AG04450 (cell line): ENCODE data around the gene CDC25C. TPM values are rescaled to one million over a fixed set of nuclear protein-coding genes. Genes with fewer than 3 reads are reported as not detected.
A peak's percentile ranks its signal among the peaks of the same experiment; 100 is the strongest.

Source experiments
- CTCF ChIA-PET: fragments of 300-600, 350-600 bp; formaldehyde crosslinking; extraction: SDS; loops from one replicate; lab custom pipeline; 2022; ENCODE audit warnings: antibody characterized with exemption, inconsistent platforms; lab: Charles Lee
- POLR2A ChIA-PET: fragments of 350-600 bp; formaldehyde crosslinking; extraction: SDS; loops from one replicate; lab custom pipeline; 2021; ENCODE audit warnings: antibody characterized with exemption, inconsistent platforms; lab: Yijun Ruan, JAX
- DNase-seq: peaks from one replicate; pipeline ENCODE4 v3.0.0-alpha.2; 2011; ENCODE audit warnings: low read depth, low spot score
- H3K27ac ChIP-seq: one replicate; pipeline ENCODE4 v1.5.1; 2012; ENCODE audit warnings: low read depth, low read length, control low read depth
- H3K27me3 ChIP-seq: one replicate; pipeline ENCODE4 v1.6.0; 2012; ENCODE audit warnings: low read length; ENCODE audit not compliant: control insufficient read depth, insufficient read depth
- H3K4me3 ChIP-seq: 2 replicates; pipeline ENCODE4 v1.5.1; 2011; ENCODE audit warnings: mild to moderate bottlenecking, low read depth, low read length, control low read depth
- H3K9me3 ChIP-seq: 2 replicates; pipeline ENCODE4 v1.5.1; 2012; ENCODE audit warnings: low read length; ENCODE audit not compliant: control insufficient read depth, insufficient read depth
- polyA plus RNA-seq: library from polyadenylated mRNA; depleted of rRNA; stranded (reverse); fragments of >200 nt; gene quantifications from 2 replicates; pipeline ENCODE4 v1.2.3, GENCODE V29; 2011
- TF ChIP-seq, protein P1 (sequence below): IDR thresholded peaks from 2 replicates; pipeline ENCODE4 v1.5.1; 2011; ENCODE audit warnings: low read depth, low read length, control low read depth, inconsistent platforms

CDC25C gene
- polyA plus RNA-seq, 1 experiment: 4.8 TPM

DNA sequence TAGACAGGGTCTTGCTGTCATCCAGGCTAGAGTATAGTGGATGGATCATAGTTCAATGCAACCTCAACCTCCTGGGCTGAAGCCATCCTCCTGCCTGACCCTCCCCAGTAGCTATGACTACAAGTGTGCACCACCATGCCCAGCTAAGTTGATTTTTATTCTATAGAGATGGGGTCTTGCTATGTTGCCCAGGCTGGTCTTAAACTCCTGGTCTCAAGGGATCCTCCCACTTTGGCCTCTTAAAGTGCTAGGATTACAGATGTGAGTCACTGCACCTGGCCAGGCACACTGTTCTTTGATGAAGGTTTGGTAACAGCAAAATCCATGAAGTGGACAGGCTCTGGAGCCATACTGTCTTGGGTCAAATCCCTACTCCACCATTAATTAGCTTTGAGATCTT is 50.7 kb downstream of the CDC25C start:
- no peak for DNase-seq
- Histone ChIP-seq H3K27ac (no peak overlapping the region), H3K9me3 (no peaks in the 10 kb centered on the region), H3K27me3 (no peaks in the 10 kb centered on the region), H3K4me3 (no peak overlapping the region)
- ChIA-PET CTCF (interaction anchor here (4.9 kb wide), 1 partner anchor 57 kb away, joined by 58 read pairs; no protein-coding TSS in a partner anchor), POLR2A (no interaction called here)
- TF ChIP-seq, protein P1, sequence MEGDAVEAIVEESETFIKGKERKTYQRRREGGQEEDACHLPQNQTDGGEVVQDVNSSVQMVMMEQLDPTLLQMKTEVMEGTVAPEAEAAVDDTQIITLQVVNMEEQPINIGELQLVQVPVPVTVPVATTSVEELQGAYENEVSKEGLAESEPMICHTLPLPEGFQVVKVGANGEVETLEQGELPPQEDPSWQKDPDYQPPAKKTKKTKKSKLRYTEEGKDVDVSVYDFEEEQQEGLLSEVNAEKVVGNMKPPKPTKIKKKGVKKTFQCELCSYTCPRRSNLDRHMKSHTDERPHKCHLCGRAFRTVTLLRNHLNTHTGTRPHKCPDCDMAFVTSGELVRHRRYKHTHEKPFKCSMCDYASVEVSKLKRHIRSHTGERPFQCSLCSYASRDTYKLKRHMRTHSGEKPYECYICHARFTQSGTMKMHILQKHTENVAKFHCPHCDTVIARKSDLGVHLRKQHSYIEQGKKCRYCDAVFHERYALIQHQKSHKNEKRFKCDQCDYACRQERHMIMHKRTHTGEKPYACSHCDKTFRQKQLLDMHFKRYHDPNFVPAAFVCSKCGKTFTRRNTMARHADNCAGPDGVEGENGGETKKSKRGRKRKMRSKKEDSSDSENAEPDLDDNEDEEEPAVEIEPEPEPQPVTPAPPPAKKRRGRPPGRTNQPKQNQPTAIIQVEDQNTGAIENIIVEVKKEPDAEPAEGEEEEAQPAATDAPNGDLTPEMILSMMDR: no peak

DNA sequence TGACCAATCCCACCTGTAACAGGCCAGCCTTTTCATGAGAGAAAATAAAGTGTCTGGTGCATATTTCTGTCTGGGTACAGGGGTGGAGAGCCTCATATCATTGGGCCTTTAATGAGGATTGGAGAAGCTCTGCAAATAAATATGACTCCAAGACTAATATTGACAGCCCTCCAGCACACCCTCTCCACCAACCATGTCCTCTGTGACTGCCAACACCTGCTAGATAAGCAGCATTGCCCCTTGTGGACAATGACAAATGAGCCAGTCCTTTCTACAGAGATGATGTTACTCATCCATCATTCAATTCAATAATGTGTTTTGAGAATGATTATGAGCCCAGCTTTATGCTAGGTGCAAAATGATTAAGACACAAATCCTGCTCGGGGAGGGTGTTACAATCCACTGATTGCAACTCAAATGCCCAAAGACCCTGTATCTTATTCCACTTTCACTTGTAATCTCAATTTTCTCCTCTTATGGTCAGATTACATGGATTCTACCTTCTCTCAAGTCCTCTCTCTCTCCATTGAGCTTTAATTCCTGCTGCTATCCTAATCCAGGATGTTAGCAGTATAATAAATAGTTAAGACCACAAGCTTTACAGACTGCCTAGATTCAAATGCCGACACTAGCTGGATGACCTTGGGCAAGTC is 55.1 kb downstream of the CDC25C start:
- Histone ChIP-seq H3K27ac (no peak overlapping the region), H3K4me3 (no peak overlapping the region), H3K9me3 (no peaks in the 10 kb centered on the region), H3K27me3 (peaks cover 16% of the 10 kb centered on the region)
- no peak for DNase-seq
- CTCF ChIA-PET: interaction anchor here (0.7 to 1.5 kb wide), 2 partner anchors 53 to 150 kb away, joined by 4 to 7 read pairs; no protein-coding TSS in a partner anchor
- POLR2A ChIA-PET: no interaction called here
- TF ChIP-seq, protein P1: no peak

GRCh38 chr5:138275895-138276294 is 55.7 kb downstream of the CDC25C start:
- no peak overlapping the region for H3K27ac ChIP-seq
- H3K27me3 ChIP-seq: peaks cover 16% of the 10 kb centered on the region
- ChIA-PET POLR2A (interaction anchor here (0.5 kb wide), 1 partner anchor 27 kb away, joined by 5 read pairs; no protein-coding TSS in a partner anchor), CTCF (interaction anchor here (0.6 to 1.5 kb wide), 2 partner anchors 11 to 53 kb away, joined by 6 to 7 read pairs; no protein-coding TSS in a partner anchor)
- DNase-seq: no peak
- TF ChIP-seq, protein P1: no peak
- H3K4me3 ChIP-seq: no peak overlapping the region
- no peaks in the 10 kb centered on the region for H3K9me3 ChIP-seq

DNA sequence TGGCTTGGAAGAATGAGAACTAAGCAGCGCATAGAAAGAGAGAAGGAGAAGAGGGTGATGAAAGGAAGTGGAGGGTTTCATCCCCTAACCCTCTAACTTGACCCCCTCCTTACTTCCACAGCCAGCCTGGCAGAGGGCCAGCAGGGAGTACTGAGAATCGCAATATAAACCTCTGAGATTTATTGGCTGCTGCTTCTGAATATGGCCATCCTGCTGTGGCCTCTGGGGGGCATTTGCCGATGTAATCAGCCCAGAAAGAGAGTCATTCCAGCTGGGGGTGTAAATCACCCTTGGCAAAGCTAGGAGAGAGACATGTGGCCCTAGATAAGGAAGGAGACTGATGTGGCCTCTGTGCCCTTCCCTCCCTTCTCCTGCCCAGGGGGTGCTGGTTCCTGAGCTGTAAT is 56.2 kb downstream of the CDC25C start:
- H3K27ac ChIP-seq: no peak overlapping the region
- TF ChIP-seq, protein P1: no peak
- ChIA-PET POLR2A (interaction anchor here (0.5 kb wide), 1 partner anchor 27 kb away, joined by 5 read pairs; no protein-coding TSS in a partner anchor), CTCF (interaction anchor here (0.6 to 1.3 kb wide), 2 partner anchors 11 to 53 kb away, joined by 6 to 7 read pairs; no protein-coding TSS in a partner anchor)
- H3K9me3 ChIP-seq: no peaks in the 10 kb centered on the region
- no peak overlapping the region for H3K4me3 ChIP-seq
- peaks cover 16% of the 10 kb centered on the region for H3K27me3 ChIP-seq
- DNase-seq: no peak

DNA sequence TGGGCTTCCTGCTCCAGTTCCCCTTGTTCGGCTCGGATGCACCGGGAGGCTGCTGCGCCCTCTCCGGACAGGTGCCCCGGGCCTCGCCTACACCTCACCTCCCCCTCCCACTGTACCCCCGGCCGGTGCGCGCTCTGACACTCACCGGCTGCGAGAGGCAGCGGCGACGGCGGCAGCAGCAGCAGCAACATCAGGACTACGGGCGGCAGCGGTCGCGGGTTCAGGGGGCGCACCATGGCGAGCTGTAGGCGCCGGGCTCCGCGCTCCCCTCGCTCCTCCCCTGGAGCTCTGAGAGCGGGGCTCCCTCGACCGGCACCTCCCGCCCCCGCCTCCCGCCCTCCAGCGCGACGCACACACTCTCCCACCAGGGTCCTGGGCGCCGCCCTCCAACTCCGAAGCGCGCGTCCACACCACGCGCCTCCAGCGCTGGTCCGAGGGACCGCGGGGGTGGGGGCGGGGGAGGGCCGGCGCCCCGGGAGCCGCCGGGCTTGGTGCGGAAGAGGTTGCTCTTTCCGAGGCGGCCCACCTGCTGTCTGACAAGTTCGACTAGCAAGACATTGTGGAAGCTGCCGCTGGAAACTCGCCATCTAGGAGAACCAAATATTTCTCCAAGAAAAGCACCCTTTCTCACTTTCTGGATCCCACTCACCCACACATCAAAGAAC is 57.3 kb downstream of the CDC25C start, which contains the start of gene GFRA3:
Gene GFRA3 (minus strand): TSS at position 433 of the 665 bp plus-strand sequence. CDS start 197 bp downstream, at position 236.
- Histone ChIP-seq H3K27ac (no peak within 1 kb of the TSS), H3K4me3 (peak within 1 kb of the TSS; percentile 52), H3K9me3 (no peaks in the 10 kb centered on the region), H3K27me3 (peaks cover 16% of the 10 kb centered on the region)
- no peak for DNase-seq
- ChIA-PET CTCF (interaction anchor here (0.8 to 1.3 kb wide), 2 partner anchors 9 to 51 kb away, joined by 3 to 7 read pairs; no protein-coding TSS in a partner anchor), POLR2A (interaction anchor here (0.6 kb wide), 1 partner anchor 34 kb away, joined by 5 read pairs; no protein-coding TSS in a partner anchor)
- TF ChIP-seq, protein P1: no peak
